Upper lobe of left lung (tissue), 4 donors: ENCODE measurements around the gene TFR2.

Experiments
- CTCF ChIP-seq, 6 experiments: fragments of 450-650 bp in 4 of 6; fragments of 200-600 bp in 2 of 6; sonication (generic) in 2 of 6; IDR thresholded peaks; one replicate each; pipeline ENCODE4 v1.5.1; 2016 to 2019; ENCODE audit warnings: antibody characterized with exemption in 6 of 6
- POLR2AphosphoS5 ChIP-seq, 2 donors: sonication (generic); formaldehyde crosslinking; IDR thresholded peaks; one replicate each; pipeline ENCODE4 v1.5.1; 2017; ENCODE audit warnings: antibody characterized with exemption in 2 of 2

DNA sequence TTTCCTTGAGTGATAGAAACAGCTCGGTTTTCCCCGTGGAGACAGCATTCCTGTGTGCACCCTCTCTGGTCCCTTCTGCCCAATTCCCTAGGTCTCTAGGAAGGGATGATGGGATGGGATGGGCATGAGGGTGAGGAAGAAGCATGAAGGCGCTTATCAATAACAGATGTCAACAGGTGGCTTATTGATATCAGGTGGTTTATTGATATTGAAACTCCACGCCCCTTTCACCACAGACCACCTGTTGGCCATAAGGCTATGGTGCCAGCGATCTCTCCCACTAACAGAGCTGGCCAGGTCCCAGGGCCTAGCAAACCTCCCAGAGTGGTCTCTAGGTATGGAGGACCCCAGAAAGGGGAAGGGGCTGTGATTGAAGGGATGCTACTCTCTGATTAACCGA lies 21.1 kb downstream of the TFR2 start:
- no peak for TF ChIP-seq CTCF (IDR thresholded peaks at IDR 0.05)
- TF ChIP-seq POLR2AphosphoS5 (IDR thresholded peaks at IDR 0.05) = no peak
